Measurements from ENCODE around the gene SLC25A23.

SLC25A23 gene

DNA sequence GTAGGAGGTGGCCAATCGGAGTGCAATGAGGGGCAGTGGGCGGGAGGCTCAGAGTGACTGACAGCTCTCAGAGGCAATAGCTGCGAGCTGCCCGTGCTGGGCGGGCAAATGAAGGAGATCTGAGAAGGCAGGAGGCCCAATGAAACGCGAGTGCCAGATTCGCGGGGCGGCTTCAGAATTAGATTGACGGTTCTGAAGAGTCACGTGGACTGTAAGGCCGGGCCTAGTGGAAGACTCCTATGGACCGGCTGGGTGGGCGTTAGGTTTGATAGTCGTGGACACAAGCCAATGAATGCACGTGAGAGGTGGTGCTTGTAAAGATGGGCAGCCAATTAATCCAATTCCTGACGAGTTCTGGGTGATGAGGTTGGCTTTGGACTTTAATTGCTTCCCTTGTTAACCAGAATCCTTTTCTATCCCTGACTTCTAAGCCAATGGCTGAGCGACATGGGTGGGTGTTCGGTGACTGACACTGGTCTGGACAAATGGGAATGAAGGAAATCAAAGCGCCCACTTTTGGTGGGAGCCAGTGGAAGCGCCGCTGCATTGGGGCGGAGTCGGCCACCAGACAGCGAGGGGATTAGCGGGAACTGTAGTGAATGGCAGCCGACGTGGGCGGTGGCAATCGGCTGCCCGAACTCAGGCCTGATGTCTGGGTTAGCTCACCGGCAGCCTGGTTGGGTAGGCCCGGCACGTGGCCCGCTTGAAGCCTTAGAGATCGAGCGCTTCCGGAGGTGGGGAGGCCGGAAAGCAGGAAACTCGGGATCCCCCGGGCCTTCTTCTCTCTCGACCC is 34.5 kb downstream of the SLC25A23 start:
- peak; percentile 90 to 99 (median 98) for DNase-seq (ENCODE audit: low read depth in 3 of 3, low spot score in 1 of 3)

DNA sequence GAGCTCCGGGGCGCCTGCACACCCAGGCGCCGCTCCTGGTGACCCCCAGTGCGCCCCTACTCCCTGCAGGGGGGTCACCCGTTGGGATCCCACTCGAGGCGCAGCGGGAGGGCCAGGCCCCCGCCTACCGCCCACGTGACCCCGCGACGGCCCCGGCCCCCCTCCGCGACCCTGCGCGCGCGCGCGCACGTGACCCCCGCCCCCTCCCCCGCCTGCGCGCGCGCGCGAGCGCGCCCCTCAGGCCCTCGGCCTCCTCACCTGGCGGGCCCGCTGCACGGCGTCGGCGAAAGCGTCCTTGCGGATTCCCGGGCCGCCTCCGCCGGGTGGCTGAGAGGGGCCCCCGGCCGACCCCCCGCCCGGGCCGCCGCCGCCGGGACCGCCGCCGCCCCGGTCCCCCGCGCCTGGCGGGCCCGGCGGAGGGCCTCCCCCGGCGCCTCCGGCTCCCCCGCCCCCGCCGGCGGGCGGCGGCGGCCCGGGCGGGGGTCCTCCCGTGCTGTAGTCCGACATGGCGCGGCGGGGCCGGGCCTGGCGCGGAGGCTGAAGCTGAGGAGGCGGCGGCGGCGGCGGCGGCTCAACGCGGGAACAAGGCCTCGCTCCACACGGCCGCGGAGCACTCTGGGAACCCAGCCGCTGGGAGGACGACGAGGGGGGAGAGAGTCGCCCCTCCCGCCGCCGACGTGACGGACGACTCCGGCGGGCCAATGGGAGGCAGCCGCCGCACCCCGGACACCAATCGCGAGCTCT is 35.2 kb downstream of the SLC25A23 start, which contains the start of gene KHSRP:
TSS of gene KHSRP (minus strand) at position 617 of the 744 bp plus-strand sequence. CDS start at position 507, 110 bp downstream.
- DNase-seq (ENCODE audit: low read depth in 3 of 3, low spot score in 1 of 3): peak in 1 of 3 donors; percentile 40

DNA sequence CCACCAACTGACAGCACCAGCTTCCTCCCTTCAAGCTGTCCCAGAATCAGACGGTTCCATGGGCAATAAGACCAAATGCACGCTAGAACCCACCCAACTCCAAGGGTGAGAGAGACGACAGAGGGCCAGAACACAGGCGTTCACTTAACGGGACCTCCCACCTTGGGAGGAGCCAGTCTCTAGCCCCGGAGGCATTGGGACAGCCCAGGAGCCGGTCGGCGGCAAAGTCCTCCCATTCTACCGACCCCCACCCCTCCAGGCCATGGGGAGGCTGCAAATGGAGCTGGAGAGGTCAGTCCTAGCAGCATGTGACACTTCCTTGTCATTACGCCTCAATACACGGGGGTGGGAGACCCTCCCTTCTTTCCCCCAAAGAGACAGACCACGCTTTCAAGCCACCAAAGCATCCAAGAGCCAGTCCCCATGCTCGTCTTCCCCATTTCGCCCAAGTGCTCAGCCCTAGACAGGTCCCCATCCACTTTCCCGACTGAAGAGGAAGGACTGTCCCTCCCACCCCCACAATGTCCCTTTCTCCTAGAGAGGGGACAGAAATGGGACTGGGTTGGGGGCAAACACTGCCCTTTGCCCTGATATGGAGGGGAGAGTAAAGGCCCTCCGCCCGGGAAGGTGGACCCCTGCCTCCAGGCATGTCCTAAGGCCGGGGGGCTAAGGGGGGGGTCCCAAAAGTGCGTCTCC is 35.9 kb downstream of the SLC25A23 start:
- peak in 1 of 3 donors; percentile 32 for DNase-seq (ENCODE audit: low read depth in 3 of 3, low spot score in 1 of 3)

DNA sequence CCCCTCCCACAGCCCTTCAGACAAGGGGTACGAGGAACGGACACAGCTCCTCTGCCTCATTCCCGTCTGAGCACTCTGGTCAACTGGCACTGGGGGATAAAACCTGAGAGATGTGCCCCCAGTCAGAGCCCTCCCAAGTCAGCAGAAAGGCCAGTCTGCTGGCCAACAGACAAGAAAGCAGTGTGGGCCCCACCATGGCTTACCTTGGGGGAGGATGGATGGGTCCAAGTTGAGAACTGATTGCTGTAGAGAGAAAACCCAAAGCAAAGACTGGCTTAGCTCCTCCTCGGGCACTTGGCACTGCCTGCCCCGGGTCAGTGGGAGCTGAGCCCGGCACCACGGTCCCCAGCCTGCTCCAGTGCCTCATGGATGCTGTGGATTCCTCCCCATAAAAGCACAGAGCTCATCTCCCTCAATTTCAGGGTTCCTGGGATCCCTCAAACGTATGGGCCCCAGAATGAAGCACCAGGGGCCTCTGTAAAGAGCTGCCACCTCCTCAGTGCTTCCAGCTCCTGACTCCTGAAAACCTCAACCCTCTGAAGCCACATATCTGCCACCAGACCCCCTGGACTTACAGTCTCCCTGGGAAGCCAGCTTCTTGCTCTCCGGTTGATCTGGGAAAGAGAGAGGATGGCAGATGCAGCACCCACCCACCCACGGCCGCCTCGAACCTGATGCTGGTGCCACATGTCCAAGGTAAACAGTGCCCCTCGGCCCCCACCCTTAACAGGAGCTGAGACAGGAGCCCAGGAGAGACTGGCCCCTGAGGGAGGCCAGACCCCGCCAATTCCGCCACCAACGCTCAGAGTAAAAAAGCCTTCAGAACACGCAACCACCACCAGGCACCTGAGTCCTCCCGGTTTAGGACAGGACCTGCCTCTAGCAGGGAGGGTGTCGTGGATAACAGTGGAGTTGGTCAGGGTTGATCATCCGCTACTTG is 38.2 kb downstream of the SLC25A23 start:
- DNase-seq (ENCODE audit: low read depth in 3 of 3, low spot score in 1 of 3): no peak

DNA sequence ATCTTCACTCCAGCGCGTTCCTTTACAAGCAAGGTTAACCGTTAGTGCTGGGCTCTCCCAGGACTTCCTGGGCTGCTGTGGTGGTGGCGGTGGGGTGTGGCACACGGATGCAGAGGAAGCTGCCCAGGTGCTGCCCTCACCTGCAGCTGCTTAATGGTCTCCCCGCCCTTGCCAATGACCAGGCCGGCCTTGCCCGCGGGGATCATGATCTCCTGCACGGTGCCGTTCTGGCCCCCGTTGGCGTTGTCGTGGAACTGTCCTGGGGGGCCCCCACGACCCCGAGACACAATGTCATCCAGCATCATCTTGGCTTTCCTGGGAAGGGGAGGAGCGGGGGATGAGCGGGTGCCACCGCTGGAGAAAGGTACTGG is 41.0 kb downstream of the SLC25A23 start:
- no peak for DNase-seq (ENCODE audit: low read depth in 3 of 3, low spot score in 1 of 3)

DNA sequence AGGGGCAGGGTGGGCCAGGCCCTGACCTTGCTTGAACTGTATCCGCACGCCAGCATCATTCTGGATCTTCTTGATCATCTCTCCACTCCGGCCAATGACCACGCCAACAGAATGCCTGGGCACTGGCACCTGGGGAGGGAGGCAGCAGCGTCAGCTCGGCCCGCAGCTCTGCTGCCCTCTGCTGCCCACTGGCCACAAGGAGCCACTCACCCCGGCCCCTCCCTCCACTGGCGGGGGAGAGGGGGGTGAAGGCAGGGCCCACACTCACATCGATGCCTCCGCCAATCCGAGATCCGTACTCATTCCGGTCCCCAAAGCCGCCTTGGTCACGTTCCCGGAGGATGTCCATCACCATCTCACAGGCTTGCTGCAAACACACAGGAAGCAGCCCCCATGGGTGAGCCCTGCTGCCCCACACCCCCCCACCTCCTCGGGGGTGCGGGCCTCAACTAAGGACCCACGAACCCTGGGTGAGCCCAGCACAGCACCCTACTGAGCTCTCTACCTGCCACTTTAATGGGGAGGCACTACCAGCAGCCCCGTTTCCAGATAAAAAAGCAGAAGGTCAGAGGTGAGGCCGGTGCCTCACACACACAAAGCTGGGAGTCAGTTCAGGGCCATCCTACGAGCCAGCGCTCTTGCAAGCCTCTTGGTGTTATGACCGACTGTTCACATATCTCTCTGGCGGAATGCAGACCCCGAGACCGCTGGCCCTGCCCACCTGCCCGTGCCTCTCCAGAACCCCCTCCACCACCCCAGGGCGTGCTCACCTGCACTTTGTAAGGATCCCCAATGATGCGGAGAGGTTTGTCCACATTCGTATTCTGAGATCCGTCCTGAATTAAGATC is 41.7 kb downstream of the SLC25A23 start:
- DNase-seq (ENCODE audit: low read depth in 3 of 3, low spot score in 1 of 3): no peak

DNA sequence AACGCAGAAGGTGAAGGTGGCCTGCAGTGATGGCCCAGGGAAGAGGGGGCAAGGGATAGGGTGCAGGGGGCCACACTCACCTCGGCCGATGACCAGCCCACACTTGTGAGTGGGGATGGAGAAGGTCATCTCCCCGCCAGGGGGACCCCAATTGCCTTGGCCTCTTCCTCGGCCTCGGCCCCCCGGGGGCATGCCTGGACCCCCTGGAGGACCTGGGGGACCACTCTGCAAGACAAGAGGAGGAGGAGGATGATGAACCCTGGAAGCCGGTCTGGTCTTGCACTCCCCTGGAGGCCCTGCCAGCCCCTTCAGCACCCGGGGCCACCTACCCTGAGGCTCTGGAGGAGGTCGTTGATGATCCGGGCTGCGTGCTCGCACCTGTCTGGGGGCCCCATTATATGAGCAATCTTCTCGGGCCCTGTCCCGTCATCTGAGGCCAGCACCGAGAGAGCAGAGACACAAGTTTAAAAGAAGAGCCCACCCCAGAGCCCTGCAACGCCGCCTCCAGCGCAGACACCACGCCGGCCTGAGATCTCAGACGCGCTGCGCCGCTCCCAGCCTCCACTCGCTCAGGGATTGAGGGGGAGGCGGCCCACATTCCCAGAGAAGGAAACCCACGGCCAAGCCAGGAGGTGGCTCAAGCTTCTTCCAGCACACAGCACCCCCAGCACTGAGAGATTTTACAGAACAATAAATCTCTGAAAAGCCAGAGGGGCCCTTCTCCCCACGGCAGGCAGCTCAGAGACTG is 42.8 kb downstream of the SLC25A23 start:
- DNase-seq (ENCODE audit: low read depth in 3 of 3, low spot score in 1 of 3): no peak

DNA sequence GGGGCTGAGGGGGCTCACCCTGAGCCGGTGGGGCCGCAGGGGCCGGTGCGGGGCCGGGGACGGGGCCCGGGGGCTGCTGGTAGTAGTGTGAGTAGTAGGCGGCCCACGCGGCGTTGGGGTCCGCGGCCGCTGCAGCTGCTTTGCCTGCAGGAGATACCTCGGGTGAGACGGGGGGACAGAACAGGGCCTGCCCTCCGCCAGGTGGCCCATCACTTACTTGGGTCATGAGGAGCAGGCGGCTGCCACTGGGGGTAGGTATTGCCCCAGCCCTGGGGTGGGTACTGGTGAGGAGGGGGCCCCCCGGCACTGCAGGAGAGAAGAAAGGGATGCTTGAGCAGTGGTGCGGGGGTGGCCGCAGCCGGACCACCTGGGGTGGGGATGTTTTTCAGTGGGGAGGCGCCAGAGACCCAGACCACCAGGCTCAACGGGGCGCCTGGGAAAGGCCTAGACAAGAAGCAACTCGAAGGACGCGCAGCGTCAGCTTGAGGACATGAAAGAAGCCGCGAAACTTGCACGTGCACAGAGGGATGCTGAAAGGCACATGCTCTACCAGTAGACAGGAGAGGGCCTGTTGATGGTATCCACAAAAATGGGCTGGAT is 43.9 kb downstream of the SLC25A23 start:
- no peak for DNase-seq (ENCODE audit: low read depth in 3 of 3, low spot score in 1 of 3)

DNA sequence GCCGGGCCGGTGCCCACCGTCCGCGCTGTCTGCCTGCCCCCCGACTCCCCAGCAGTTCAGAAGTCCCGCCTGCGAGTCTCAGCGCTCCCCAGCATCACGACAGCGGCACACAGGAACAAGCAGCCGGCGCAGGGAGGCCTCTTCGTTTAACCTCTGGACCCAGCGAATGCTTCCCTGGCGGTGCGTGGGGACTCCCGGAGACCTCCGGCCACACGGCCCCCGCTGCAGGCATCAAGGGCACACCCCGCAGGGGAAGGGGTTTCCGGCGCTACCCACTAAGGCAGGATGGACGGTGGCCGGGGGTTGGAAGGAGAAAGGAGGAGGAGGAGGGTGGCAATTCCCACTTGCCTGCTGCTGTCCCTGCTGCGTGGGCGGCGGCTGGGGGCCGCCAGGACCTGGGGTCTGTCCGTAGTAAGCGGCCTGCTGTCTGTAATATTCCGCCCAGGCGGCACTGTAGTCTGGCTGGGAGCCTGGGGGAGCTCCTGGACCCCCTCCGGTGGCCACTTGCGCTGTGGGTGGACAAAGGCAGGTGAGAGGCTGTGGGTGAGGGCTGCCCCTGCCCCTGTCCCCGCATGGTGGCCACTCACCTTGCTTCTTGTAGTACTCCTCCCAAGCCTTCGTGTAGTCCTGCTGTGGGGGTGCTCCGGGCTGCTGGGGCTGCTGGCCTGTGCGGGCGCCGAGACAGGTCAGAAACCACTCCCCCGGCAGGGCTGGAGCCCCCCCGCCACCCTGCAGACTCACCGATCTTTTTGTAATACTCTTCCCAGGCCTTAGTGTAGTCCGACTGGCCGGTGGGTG is 44.6 kb downstream of the SLC25A23 start:
- no peak for DNase-seq (ENCODE audit: low read depth in 3 of 3, low spot score in 1 of 3)

DNA sequence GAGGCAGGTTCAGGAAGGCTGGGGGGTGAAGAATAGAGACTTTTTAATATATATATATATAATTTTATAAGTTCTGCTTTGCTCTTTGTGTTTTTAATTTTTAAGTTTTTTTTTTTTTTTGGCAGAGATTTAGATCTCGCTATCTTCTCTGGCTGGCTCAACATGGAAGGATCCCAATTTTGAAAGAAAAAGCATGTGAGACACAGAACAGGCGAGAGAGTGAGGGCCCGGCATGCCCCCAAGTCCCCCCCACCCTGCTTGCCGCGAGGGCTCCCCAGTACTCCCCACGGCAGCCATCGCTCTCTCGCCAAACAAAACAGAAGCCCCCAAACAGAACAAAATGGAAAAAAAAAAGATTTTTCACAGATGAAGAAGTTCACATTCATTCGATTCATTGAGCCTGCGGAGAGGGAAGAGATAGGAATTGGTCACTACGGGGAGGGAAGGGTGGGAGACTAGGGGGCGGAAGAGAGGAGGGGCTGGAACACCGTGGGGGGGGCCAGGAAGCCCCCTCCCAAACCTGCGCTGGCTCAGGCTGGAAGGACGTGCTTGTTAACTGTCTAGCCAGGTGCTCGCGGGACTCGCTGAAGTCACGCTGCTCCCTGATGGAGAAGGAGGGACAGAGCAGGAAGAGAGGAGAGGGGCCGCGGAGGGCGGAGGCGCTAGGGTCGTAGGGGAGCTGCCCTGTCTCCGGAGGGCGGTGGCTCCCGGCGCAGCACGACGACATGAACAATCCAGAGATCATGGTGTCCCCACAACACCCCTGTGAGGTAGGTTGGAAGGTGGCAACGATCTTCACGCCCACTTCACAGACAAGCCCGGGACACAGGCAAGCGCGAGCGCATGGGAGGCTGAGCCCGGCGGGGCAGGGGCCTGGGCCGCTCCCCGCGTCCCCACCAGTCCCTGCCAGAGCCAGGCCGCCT is 45.6 kb downstream of the SLC25A23 start:
- DNase-seq (ENCODE audit: low read depth in 3 of 3, low spot score in 1 of 3): no peak

DNA sequence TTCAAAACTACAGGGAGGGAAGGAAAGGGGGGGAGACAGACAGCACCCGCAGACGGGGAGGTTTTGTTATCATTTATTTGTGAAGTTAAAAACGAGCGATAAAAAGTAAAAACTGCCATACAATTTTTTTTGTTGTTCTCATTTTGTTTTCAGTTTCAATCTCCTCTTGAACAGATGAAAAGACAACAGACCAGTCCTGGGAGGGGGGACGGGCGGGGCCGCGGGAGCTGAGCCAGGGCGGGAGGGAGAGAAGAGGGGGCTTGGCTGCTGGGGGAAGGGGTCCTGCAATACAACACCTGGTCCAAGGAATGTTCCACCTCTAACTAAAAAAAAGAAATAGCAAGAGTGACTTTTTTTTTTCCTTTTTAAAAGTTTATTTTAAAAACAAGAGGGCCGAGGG is 46.3 kb downstream of the SLC25A23 start:
- DNase-seq (ENCODE audit: low read depth in 3 of 3, low spot score in 1 of 3): no peak

DNA sequence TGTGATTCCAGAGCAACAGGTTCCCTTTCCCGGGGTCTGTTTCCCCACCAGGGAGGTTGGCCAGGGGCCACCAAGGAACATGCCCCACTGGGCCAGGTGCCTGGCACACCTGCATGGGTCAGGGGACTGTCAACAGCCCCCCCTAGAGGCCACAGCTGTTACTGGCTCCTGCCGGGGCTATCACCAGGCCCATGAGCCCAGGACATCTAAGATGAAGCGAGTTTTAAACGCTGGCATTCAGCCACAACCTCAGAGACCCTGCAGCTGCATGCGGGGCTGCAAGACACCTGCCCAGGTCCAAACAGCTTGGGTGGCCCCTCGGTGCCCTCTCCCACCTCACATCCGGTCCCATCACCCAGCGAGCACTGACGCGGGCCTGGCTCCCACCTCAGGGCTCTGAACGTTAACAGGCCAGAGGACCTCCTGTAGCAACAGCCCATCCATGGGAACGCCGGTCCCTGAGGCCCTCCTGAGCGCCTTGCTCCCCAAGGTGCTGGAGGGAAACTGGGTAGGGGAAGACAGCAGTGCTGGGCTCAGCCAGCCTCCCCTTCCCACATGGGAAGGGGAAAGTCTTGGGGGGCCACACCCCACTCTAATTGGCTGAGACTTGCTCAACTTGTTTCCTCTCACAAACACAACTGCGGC is 47.0 kb downstream of the SLC25A23 start:
- peak in 1 of 3 donors; percentile 27 for DNase-seq (ENCODE audit: low read depth in 3 of 3, low spot score in 1 of 3)

DNA sequence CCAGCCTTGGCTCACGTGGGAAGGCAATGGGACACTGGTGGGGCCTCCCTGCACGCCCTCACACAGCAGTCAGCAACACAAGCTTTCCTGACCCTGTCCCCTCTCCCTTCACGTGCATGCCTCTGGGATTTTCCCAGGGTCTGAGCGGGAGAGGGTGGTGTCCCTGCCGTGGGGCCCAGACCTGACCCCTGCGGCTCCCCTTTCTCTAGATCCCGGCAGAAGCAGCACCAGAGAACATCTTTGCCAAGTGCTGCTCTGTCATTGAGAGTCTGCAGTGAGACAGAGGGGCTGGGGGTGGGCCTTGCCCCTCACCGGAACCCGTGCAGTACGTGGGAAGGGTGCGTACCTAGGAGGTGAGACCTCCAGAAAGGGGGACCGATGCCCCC is 47.5 kb downstream of the SLC25A23 start:
- DNase-seq (ENCODE audit: low read depth in 3 of 3, low spot score in 1 of 3): no peak

DNA sequence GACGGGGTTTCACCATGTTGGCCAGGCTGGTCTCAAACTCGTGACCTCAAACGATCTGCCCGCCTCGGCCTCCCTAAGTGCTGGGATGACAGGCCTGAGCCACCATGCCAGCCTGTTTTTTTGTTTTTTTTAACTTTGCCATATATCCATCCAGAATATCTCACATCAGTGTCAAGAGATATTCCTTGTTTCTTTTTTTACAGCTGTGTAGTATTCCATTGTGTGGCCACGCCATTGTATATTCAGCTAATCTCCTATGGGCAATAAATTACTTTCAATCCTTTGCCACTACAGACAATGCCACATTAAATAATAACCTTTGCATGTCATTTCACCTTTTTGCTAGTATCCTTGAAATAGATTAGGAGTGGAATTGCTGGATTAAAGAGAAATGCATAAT is 50.2 kb downstream of the SLC25A23 start:
- DNase-seq (ENCODE audit: low read depth in 3 of 3, low spot score in 1 of 3): no peak

DNA sequence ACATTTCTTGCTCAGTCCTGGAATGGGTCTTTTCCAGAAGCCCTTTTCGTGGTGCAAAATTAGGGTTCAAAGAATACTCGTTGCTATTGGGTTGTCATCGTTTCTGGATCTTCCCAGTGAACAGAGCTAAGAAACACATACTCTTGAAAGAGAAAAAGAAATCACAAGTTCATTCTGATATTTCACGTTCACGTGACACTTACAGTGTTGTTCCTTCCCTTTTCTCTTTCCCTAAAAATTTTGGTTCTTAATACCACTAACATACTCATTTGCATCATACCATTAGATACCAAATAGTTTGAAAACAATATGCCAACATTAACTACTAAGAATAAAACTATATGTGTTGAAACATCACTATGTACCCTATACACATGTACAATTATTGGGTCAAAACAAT is 53.2 kb downstream of the SLC25A23 start:
- no peak for DNase-seq (ENCODE audit: low read depth in 3 of 3, low spot score in 1 of 3)

DNA sequence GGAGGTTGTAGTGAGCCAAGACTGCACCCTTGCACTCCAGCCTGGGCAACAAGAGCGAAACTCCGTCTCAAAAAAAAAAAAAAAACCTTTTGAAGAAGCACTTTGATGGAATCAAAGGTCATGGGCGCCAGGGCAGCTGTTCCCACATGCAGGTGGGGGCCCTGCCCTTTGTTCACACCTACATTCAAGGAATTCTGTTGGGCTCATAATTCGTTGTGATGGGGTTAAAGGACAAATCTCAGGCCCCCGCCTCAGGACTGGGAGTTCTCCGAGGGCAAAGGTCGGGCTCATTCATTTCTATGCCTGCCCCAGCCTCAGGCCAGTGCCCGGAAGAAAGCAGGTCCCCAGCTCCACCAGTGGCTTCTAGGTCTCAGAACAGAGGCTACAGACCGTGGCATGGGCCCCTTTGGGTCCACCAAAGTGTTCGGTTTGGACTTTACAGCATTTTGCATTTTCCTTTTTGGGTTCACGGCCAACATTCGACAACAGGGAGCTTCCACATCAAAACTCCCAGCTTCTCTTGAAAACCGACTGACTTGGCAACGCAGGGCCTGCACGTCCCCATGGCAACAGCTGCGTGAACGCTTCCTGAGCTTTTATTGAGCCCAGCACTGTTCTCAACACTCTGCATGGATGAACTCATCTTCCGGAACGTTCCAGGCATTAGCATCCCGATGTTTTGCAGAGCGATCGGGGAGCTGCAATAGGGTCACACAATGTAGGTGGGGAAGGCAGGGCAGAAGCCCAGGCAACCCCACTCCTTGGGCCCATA is 56.6 kb downstream of the SLC25A23 start:
- no peak for DNase-seq (ENCODE audit: low read depth in 3 of 3, low spot score in 1 of 3)

Measured in stimulated activated CD4-positive, alpha-beta T cell treated with anti-CD3 and anti-CD28 coated beads, TNF-alpha, amount 100 ng/mL, for 1 hour (primary cell).